ENCODE measurements around the gene RETREG3. TPM values are rescaled to one million over a fixed set of nuclear protein-coding genes. Genes with fewer than 3 reads are reported as not detected.

Gene RETREG3
- total RNA-seq, 1 donor, result 80.3 TPM

- DNase-seq (ENCODE audit: low read depth), result no peak
- no peak overlapping the region for H3K4me3 ChIP-seq (ENCODE audit: low read depth, low read length)
- no peak for TF ChIP-seq CTCF (IDR thresholded peaks at IDR 0.05; ENCODE audit: insufficient read depth, low read depth, low read length)
These were observed 40.6 kb downstream of the RETREG3 start for GRCh38 chr17:42568341-42569111.

GRCh38 chr17:42566883-42567573 lies 42.1 kb downstream of the RETREG3 start, which contains the start of gene MLX:
Gene MLX, plus strand, starts transcription at chr17:42567100. Its CDS starts 25 bp downstream, at chr17:42567125.
- DNase-seq (ENCODE audit: low read depth), result peak; percentile 89
- peak within 1 kb of the TSS; percentile 91 for H3K4me3 ChIP-seq (ENCODE audit: low read depth, low read length)
- no peak for TF ChIP-seq CTCF (IDR thresholded peaks at IDR 0.05; ENCODE audit: insufficient read depth, low read depth, low read length)

GRCh38 chr17:42566215-42566882 lies 42.8 kb downstream of the RETREG3 start:
- TF ChIP-seq CTCF (IDR thresholded peaks at IDR 0.05; ENCODE audit: insufficient read depth, low read depth, low read length), result no peak
- peak overlapping the region; percentile 91 for H3K4me3 ChIP-seq (ENCODE audit: low read depth, low read length)
- no peak for DNase-seq (ENCODE audit: low read depth)

GRCh38 chr17:42565523-42566214 lies 43.5 kb downstream of the RETREG3 start:
- H3K4me3 ChIP-seq (ENCODE audit: low read depth, low read length), result no peak overlapping the region
- DNase-seq (ENCODE audit: low read depth), result no peak
- no peak for TF ChIP-seq CTCF (IDR thresholded peaks at IDR 0.05; ENCODE audit: insufficient read depth, low read depth, low read length)

- no peak for DNase-seq (ENCODE audit: low read depth)
- H3K4me3 ChIP-seq (ENCODE audit: low read depth, low read length), result no peak overlapping the region
- no peak for TF ChIP-seq CTCF (IDR thresholded peaks at IDR 0.05; ENCODE audit: insufficient read depth, low read depth, low read length)
These were observed 44.2 kb downstream of the RETREG3 start for GRCh38 chr17:42564815-42565522.

- no peak for TF ChIP-seq CTCF (IDR thresholded peaks at IDR 0.05; ENCODE audit: insufficient read depth, low read depth, low read length)
- no peak for DNase-seq (ENCODE audit: low read depth)
- H3K4me3 ChIP-seq (ENCODE audit: low read depth, low read length), result no peak overlapping the region
These were observed 45.2 kb downstream of the RETREG3 start for GRCh38 chr17:42563950-42564349.
